SU-DHL-6 (cell line): ENCODE measurements around the gene NPAT.

Experiments used
- CTCF ChIP-seq: fragments of 200-600 bp; sonication (generic); IDR thresholded peaks from one replicate; pipeline ENCODE4 v1.5.1; 2017; ENCODE audit warnings: antibody characterized with exemption, mild to moderate bottlenecking, low read length, moderate library complexity; ENCODE audit not compliant: insufficient read depth, poor library complexity, severe bottlenecking
- EZH2phosphoT487 ChIP-seq: fragments of 200-600 bp; sonication (generic), shearing (Covaris generic); conservative IDR thresholded peaks from 2 replicates; pipeline ENCODE4 v1.6.1; 2018; ENCODE audit warnings: mild to moderate bottlenecking, antibody characterized with exemption, low read length, moderate library complexity, mixed read lengths

- no peak for TF ChIP-seq CTCF
- no peak for TF ChIP-seq EZH2phosphoT487
These were observed 67.8 kb downstream of the NPAT start for GRCh38 chr11:108154591-108154990.
